Germinal center (tissue), 1 donor: ENCODE data around the gene LELP1.
"Not testable (repeated sequence)": the region's sequence is repeated elsewhere in the genome, so short reads cannot be mapped to it uniquely, and the experiment has no call there.

ENCODE experiments used
- DNase-seq: peaks from one replicate; pipeline ENCODE4 v3.0.0; 2012; ENCODE audit warnings: mixed read lengths, low spot score

The LELP1 gene

GRCh38 chr1:153203130-153203529, at the start of gene LELP1:
Gene LELP1, plus strand, starts transcription at chr1:153203430. Its CDS starts 1,278 bp downstream, at chr1:153204708.
- DNase-seq = no peak

GRCh38 chr1:153155541-153155940, 47.7 kb upstream of the LELP1 start:
- DNase-seq = no peak

DNA sequence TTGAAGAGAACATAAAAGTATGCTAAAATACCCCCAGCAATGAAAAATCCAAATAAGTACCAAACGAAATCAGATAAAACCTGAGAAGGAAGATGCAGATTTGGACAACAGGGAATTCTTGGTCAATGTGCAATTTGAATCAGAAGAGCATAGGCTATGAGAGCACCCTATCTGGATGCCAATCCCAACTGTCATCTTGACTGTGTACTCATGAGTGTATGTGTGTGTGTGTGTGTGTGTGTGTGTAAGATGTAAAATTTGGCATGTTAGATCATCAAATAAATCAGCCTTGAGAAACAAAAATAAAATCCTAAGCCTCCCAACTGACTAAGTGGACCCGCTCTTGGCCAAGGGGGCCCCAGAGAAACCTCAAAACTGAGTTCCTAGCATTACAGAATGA, 34.5 kb upstream of the LELP1 start:
- DNase-seq = no peak

- DNase-seq = no peak
These were observed 28.6 kb upstream of the LELP1 start for GRCh38 chr1:153174624-153175023.

- DNase-seq = no peak
These were observed 24.3 kb upstream of the LELP1 start for GRCh38 chr1:153178922-153179321.

GRCh38 chr1:153180556-153180955, 22.7 kb upstream of the LELP1 start:
- no peak for DNase-seq

DNA sequence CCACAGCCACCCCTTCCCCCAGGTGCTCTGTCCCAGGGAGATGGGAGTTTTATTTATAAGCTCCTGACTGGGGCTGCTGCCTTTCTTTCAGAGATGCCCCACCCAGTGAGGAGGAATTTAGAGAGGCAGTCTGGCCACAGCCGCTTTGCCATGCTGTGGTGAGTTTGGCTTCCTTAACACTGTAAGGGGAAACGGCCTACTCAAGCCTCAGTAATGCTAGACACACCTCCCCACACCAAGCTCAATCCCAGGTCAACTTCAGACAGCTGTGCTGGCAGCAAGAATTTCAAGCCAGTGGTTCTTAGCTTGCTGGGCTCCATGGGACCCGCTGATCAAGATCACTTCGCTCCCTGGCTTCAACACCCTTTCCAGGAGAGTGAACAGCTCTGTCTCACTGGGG, 14.9 kb upstream of the LELP1 start:
- DNase-seq = not testable (repeated sequence)

DNA sequence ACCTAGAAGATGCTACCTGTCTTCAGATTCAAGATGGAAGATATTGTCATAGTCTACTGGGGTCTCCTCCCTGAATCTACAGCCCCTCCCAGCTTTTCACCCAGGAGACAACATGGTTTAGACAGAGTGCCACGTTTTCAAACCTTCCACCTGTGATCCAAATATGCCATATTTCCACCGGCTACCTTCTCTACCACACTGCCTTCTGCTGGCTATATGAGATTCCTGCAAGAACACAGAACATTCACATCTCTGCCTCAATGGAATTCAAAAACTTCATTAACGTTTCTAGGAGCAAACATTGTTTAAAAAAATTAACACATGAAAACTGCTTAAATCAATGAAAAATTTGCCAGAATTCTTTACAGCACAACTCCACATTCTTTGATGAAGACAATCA, 12.9 kb upstream of the LELP1 start:
- no peak for DNase-seq

GRCh38 chr1:153192697-153193096, 10.5 kb upstream of the LELP1 start:
- DNase-seq = no peak

- no peak for DNase-seq
These were observed 8.7 kb upstream of the LELP1 start for GRCh38 chr1:153194331-153195050.

GRCh38 chr1:153195216-153195615, 8.0 kb upstream of the LELP1 start:
- no peak for DNase-seq

DNA sequence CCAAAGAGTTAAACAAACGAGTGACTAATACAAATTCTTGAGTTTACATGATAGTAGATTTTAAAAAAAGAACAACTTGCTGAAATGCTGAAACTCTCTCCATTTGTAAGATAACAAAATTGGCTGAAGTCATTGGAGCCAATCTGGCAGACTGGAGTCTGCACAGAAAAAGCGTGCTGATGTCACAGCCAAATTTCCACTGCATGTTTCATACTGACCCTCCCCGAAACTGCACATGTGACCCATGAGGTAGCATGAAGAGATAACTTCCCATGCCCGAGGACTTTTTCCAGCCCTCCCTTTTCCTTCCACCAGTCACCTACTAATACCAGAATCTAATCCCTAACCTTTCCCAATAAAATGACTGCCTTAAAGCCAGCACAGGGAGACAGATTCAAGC, 1.2 kb upstream of the LELP1 start:
- DNase-seq = no peak

DNA sequence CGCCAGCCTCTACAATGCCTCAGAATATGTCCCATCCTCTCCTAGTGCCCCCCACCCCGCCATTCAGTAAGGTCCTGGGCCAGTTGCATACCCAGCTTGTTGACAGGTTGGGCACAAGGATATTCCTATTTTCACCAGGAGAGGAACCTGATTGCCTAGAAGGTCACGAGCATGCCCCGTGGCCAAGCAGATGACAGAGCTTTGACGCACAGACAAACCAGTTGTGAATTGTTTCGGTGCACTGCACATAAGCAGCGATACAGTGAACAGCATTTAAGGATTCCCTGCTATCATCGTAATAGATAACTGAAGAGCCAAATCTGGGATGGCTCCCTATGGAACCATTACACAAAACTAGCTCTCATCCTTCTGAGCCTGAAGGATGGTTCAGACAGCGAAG, 3.4 kb downstream of the LELP1 start:
- DNase-seq = no peak

GRCh38 chr1:153210206-153210605, 7.0 kb downstream of the LELP1 start:
- no peak for DNase-seq

DNA sequence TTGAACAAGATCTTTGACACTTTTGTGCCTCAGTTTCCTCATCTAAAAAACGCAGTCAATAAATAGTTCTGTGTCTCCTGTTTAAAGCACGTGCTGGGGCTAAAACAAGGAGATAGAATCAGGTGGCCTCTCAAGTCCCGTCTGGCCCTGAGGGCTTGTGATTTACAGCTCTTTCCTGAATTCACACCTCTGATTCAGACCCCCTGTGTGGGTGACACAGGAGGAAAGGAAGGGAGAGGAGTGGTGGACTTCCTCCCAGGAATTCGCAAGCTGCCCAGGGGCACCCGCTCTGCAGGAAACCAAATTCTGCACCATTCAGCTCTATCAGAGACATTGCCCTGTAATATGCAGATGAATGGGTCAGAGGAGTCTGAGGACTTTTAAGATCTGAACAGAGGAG, 9.0 kb downstream of the LELP1 start:
- DNase-seq = no peak

DNA sequence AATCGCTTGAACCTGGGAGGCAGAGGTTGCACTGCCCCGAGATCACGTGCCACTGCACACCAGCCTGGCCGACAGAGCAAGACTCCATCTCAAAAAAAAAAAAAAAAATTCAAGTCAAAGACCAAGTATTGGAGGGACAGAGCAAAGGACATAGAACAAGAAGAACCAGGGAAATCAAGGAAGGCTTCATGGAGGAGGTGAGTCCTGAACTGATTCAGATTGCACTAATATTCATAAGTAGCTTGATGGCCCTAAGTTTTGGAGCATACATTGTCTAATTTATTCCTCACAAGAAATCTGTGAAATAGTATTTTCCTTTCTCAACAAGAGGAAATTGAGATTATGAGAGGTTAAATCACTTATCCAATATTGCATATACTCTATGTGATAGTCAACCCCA, 10.3 kb downstream of the LELP1 start:
- DNase-seq = no peak

DNA sequence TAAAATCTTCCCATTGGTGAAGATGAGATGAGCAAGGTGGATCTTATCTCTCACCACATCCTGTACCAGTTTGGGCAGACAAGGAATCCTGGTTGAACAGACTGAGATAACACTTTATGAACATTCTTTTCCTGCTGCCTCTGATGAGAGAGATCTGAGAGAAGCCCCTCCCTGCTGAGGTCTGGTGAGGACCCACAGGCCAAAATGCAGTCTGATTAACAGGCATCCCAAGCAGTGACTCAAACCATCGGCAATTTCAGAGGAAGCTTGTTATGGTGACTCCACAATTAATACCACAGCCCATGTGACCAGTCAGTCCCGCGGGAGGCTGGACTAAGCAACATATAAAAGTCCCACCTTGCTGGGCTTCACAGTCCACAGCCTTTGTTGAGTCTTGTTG, 14.0 kb downstream of the LELP1 start, which contains the start of gene PRR9:
Gene PRR9, plus strand, starts transcription at position 373 of the 400 bp plus-strand sequence. CDS start 561 bp downstream, outside the sequence.
- DNase-seq = no peak

GRCh38 chr1:153217744-153218416, 14.7 kb downstream of the LELP1 start:
- DNase-seq = no peak

GRCh38 chr1:153220606-153221303, 17.5 kb downstream of the LELP1 start:
- no peak for DNase-seq

- peak; percentile 11 for DNase-seq
These were observed 20.0 kb downstream of the LELP1 start for GRCh38 chr1:153223040-153223891.

GRCh38 chr1:153227810-153228209, 24.6 kb downstream of the LELP1 start:
- no peak for DNase-seq

DNA sequence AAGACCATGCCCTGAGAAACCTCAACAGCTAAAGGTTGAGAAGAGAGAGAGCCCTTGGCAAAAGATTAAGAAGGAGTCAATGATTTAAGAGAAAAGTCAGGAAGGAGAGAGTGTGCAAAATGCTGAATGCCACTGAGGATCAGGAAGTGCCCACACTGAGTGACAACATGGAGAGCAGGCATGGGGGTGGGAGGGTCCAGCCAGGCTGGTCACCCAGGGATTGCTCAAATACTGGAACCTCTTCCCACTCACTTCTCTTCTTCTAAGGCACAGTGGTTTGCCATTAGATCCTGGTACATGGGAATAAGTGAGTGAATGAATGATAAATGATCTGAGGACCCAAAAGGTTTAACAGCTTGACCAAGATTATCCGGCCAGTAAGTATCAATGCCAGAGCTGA, 25.3 kb downstream of the LELP1 start:
- DNase-seq = no peak
